ENCODE data around the gene CPNE1.
"Not testable (repeated sequence)": the region's sequence is repeated elsewhere in the genome, so short reads cannot be mapped to it uniquely, and the experiment has no call there.

- not testable (repeated sequence) for TF ChIP-seq CTCF, POLR2A (IDR thresholded peaks at IDR 0.05)
These were observed 48.4 kb upstream of the CPNE1 start for GRCh38 chr20:35713120-35713519.
